HCT116 (cell line): ENCODE results near the gene POLA2. TPM values are rescaled to one million over a fixed set of nuclear protein-coding genes. Genes with fewer than 3 reads are reported as not detected.

Experiments used
- ATAC-seq: fragments of 200-7000 bp; cut with Tn5 transposase; 2 replicates; pipeline ENCODE4 v1.9.1; 2020; ENCODE audit warnings: mild to moderate bottlenecking, moderate library complexity
- BruUV-seq: library from RNA; stranded (reverse); fragments of 400-500 nt; replicated peaks from 2 replicates; lab custom pipeline; 2021; lab: Mats Ljungman, UMichigan
- CTCF ChIA-PET: fragments of 300-600 bp; sonication (Branson Sonifier 250); formaldehyde crosslinking; loops from one replicate; lab custom pipeline; 2021; ENCODE audit warnings: antibody characterized with exemption; lab: Charles Lee
- POLR2A ChIA-PET: fragments of 300-600, 350-600 bp; sonication (Branson Sonifier 250); formaldehyde crosslinking; loops from one replicate; lab custom pipeline; 2021; ENCODE audit warnings: antibody characterized with exemption; lab: Charles Lee
- RAD21 ChIA-PET, 2 experiments: fragments of 300-600 bp; sonication (Branson Sonifier 250); formaldehyde crosslinking; loops; one replicate each; lab custom pipeline; 2023; ENCODE audit warnings: low total read pairs in 2 of 2; ENCODE audit not compliant: uncharacterized antibody in 2 of 2, unreplicated experiment in 2 of 2, low non-redundant PET in 1 of 2; lab: Charles Lee
- DNase-seq: peaks from one replicate; pipeline ENCODE4 v3.0.0-alpha.2; 2010; ENCODE audit warnings: low read depth, low spot score
- H2AFZ ChIP-seq: fragments of 200-600 bp; shearing (Covaris generic), sonication (generic); 2 replicates; pipeline ENCODE4 v1.6.1; 2017; ENCODE audit warnings: low read depth, mixed run types, mixed read lengths, antibody characterized with exemption, low read length; ENCODE audit not compliant: poor library complexity, severe bottlenecking
- H3K27ac ChIP-seq: 2 replicates; pipeline ENCODE4 v1.5.1; 2012; ENCODE audit warnings: low read depth, low read length
- H3K27me3 ChIP-seq: fragments of 200-600 bp; sonication (generic); 2 replicates; pipeline ENCODE4 v1.6.1; 2016; ENCODE audit warnings: mixed run types, low read length, mixed read lengths; ENCODE audit not compliant: insufficient read depth
- H3K36me3 ChIP-seq, 2 experiments: fragments of 200-500 bp in 1 of 2; fragments of 200-600 bp in 1 of 2; sonication (Bioruptor generic) in 1 of 2; sonication (generic) in 1 of 2; 2 replicates each; pipeline versions ENCODE4 v1.5.1 to v1.6.1; 2014 to 2016; ENCODE audit warnings: low read length in 2 of 2, inconsistent platforms in 1 of 2, mixed read lengths in 1 of 2, mixed run types in 1 of 2; ENCODE audit not compliant: insufficient read depth in 2 of 2, control insufficient read depth in 1 of 2
- H3K4me1 ChIP-seq, 2 experiments: fragments of 200-600 bp in 1 of 2; sonication (generic) in 1 of 2; 2 replicates each; pipeline versions ENCODE4 v1.5.1 to v1.6.1; 2012 to 2017; ENCODE audit warnings: low read length in 2 of 2, inconsistent platforms in 1 of 2, mild to moderate bottlenecking in 1 of 2, mixed read lengths in 1 of 2, mixed run types in 1 of 2, moderate library complexity in 1 of 2; ENCODE audit not compliant: insufficient read depth in 2 of 2, control insufficient read depth in 1 of 2
- H3K4me2 ChIP-seq: fragments of 200-600 bp; sonication (generic); 2 replicates; pipeline ENCODE4 v1.6.1; 2017; ENCODE audit warnings: mixed run types, low read length, mixed read lengths
- H3K4me3 ChIP-seq, 2 experiments: fragments of 200-600 bp in 1 of 2; sonication (generic) in 1 of 2; replicated peaks in 1 of 2; 2 replicates each; pipeline ENCODE4 v1.5.1; 2011 to 2016; ENCODE audit warnings: low read length in 2 of 2, control low read depth in 1 of 2, low read depth in 1 of 2, mild to moderate bottlenecking in 1 of 2, mixed read lengths in 1 of 2, mixed run types in 1 of 2
- H3K79me2 ChIP-seq: fragments of 200-600 bp; sonication (generic); 2 replicates; pipeline ENCODE4 v1.6.1; 2017; ENCODE audit warnings: mild to moderate bottlenecking, mixed run types, low read length, moderate library complexity, mixed read lengths; ENCODE audit not compliant: insufficient read depth
- H3K9ac ChIP-seq: fragments of 200-600 bp; sonication (generic); 2 replicates; pipeline ENCODE4 v1.6.1; 2016; ENCODE audit warnings: low read length, mixed read lengths
- H3K9me2 ChIP-seq: fragments of 200-600 bp; sonication (generic), shearing (Covaris generic); 2 replicates; pipeline ENCODE4 v1.6.1; 2017; ENCODE audit warnings: mixed run types, mild to moderate bottlenecking, moderate library complexity; ENCODE audit not compliant: insufficient read depth
- H3K9me3 ChIP-seq, 2 experiments: fragments of 200-500 bp in 1 of 2; fragments of 200-600 bp in 1 of 2; sonication (Bioruptor generic) in 1 of 2; sonication (generic) in 1 of 2; 2 replicates each; pipeline ENCODE4 v1.6.1; 2014 to 2017; ENCODE audit warnings: low read length in 2 of 2, mixed read lengths in 2 of 2, inconsistent platforms in 1 of 2, low read depth in 1 of 2, mild to moderate bottlenecking in 1 of 2, mixed run types in 1 of 2, moderate library complexity in 1 of 2; ENCODE audit not compliant: control insufficient read depth in 1 of 2, insufficient read depth in 1 of 2
- H4K20me1 ChIP-seq: fragments of 200-600 bp; sonication (generic), shearing (Covaris generic); 2 replicates; pipeline ENCODE4 v1.6.1; 2017; ENCODE audit warnings: mixed run types, mild to moderate bottlenecking, moderate library complexity; ENCODE audit not compliant: insufficient read depth
- ATF3 ChIP-seq: IDR thresholded peaks from 2 replicates; pipeline ENCODE4 v1.6.1; 2012
- CBX3 ChIP-seq: IDR thresholded peaks from 2 replicates; pipeline ENCODE4 v1.6.1; 2012; ENCODE audit warnings: low read depth
- CEBPB ChIP-seq: IDR thresholded peaks from 2 replicates; pipeline ENCODE4 v1.6.1; 2012; ENCODE audit warnings: low read depth
- EGR1 ChIP-seq: IDR thresholded peaks from 2 replicates; pipeline ENCODE4 v1.6.1; 2012; ENCODE audit warnings: low read depth
- EZH2 ChIP-seq: fragments of 200-600 bp; sonication (generic); IDR thresholded peaks from 2 replicates; pipeline ENCODE4 v1.6.1; 2017; ENCODE audit warnings: antibody characterized with exemption, mixed run types
- EZH2phosphoT487 ChIP-seq: fragments of 200-600 bp; IDR thresholded peaks from 2 replicates; pipeline ENCODE4 v1.6.1; 2018; ENCODE audit warnings: antibody characterized with exemption, borderline replicate concordance
- FOSL1 ChIP-seq: IDR thresholded peaks from 2 replicates; pipeline ENCODE4 v1.6.1; 2012; ENCODE audit warnings: low read depth
- JUND ChIP-seq: IDR thresholded peaks from 2 replicates; pipeline ENCODE4 v1.6.1; 2012
- POLR2AphosphoS5 ChIP-seq: IDR thresholded peaks from 2 replicates; pipeline ENCODE4 v1.6.1; 2011; ENCODE audit warnings: mild to moderate bottlenecking, low read depth, low read length, moderate library complexity
- RAD21 ChIP-seq: IDR thresholded peaks from 2 replicates; pipeline ENCODE4 v1.6.1; 2012; ENCODE audit warnings: low read depth, mild to moderate bottlenecking
- REST ChIP-seq: IDR thresholded peaks from 2 replicates; pipeline ENCODE4 v1.6.1; 2012; ENCODE audit warnings: low read depth
- SIN3A ChIP-seq: IDR thresholded peaks from 2 replicates; pipeline ENCODE4 v1.6.1; 2012; ENCODE audit warnings: low read depth
- SP1 ChIP-seq: IDR thresholded peaks from 2 replicates; pipeline ENCODE4 v1.6.1; 2012; ENCODE audit warnings: low read depth
- SRF ChIP-seq: IDR thresholded peaks from 2 replicates; pipeline ENCODE4 v1.6.1; 2012; ENCODE audit warnings: low read depth
- TCF7L2 ChIP-seq: IDR thresholded peaks from 2 replicates; pipeline ENCODE4 v1.7.0; 2011; ENCODE audit warnings: borderline replicate concordance, inconsistent platforms; ENCODE audit not compliant: insufficient read depth, insufficient read length; ENCODE audit errors: extremely low read depth
- YY1 ChIP-seq: IDR thresholded peaks from 2 replicates; pipeline ENCODE4 v1.6.1; 2011; ENCODE audit warnings: low read length, low read depth, moderate library complexity, mild to moderate bottlenecking; ENCODE audit not compliant: insufficient replicate concordance; ENCODE audit errors: extremely low read depth
- ZFX ChIP-seq: fragments of 450-650 bp; IDR thresholded peaks from 2 replicates; pipeline ENCODE4 v1.6.1; 2017
- ZNF274 ChIP-seq: fragments of 200-500 bp; sonication (Bioruptor generic); IDR thresholded peaks from 2 replicates; pipeline ENCODE4 v1.6.1; 2014; ENCODE audit warnings: mild to moderate bottlenecking, low read depth, low read length, inconsistent platforms
- intact Hi-C: fragments of 100-400 bp; cut with micrococcal nuclease; formaldehyde crosslinking; loops from 2 replicates; pipeline ENCODE4 v1.10.0; 2022
- total RNA-seq: library from RNA; stranded (reverse); gene quantifications from one replicate; pipeline ENCODE4 v1.2.1, GENCODE V29; 2021; ENCODE audit not compliant: unreplicated experiment
- TF ChIP-seq, protein P1 (sequence below): IDR thresholded peaks from 2 replicates; pipeline ENCODE4 v1.6.1; 2011; ENCODE audit warnings: mild to moderate bottlenecking, low read length, moderate library complexity; ENCODE audit not compliant: insufficient replicate concordance; ENCODE audit errors: extremely low read depth
- TF ChIP-seq, protein P2 (sequence below): IDR thresholded peaks from 2 replicates; pipeline ENCODE4 v1.6.1; 2012

Gene POLA2
- total RNA-seq, 1 experiment from 2014 or later: 20.0 TPM

DNA sequence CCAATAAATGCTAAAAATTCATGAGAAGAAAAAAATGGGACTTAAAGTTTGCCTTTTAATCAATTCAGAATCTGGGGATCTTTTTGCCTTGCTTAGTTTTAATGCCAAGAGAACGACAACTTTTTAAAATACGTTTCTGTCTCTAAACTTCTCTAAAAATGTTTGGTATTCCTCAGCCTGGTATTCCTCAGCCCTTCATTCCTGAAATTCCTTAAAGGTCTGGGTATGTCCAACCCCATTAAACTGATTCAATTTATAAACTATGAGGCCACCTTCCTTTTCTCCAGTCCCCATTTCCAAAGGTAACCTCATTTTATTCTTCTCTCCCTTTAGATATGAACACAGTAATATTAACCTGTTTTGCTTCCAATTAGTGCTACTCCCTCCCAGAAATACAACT lies 16.6 kb downstream of the POLA2 start:
- intact Hi-C loops: no loop called here
- H3K9me3 ChIP-seq: no peaks in the 10 kb centered on the region
- H3K4me2 ChIP-seq: peak overlapping the region; percentile 69
- no peak overlapping the region for H2AFZ ChIP-seq
- no peaks in the 10 kb centered on the region for H3K27me3 ChIP-seq
- no peaks in the 10 kb centered on the region for H4K20me1 ChIP-seq
- no peak for DNase-seq
- no TSS peak for BruUV-seq
- ChIA-PET CTCF (interaction anchor here (0.6 to 7.1 kb wide), 4 partner anchors 12 to 232 kb away, joined by 3 to 202 read pairs (median 15); partner anchors contain the start of genes CDC42EP2 and DPF2), POLR2A (interaction anchor here (1.6 to 3.2 kb wide), 2 partner anchors 37 to 51 kb away, joined by 4 to 20 read pairs; partner anchors contain the start of gene CDC42EP2), RAD21 (interaction anchor here in 1 of 2 experiments (0.6 kb wide), 1 partner anchor 1011 kb away, joined by 3 read pairs; the partner anchor contains the start of gene YIF1A)
- H3K36me3 ChIP-seq: peaks cover 24 to 40% of the 10 kb centered on the region in 2 experiments
- peaks cover 32 to 52% of the 10 kb centered on the region in 2 experiments for H3K4me1 ChIP-seq
- peak overlapping the region; percentile 73 for H3K27ac ChIP-seq
- ATAC-seq: no peak
- H3K79me2 ChIP-seq: peaks cover 7% of the 10 kb centered on the region; the same call in 1 of the 2 replicates
- H3K9ac ChIP-seq: peak overlapping the region; percentile 55; the same call in 1 of the 2 replicates
- H3K4me3 ChIP-seq: no peak overlapping the region
- no peaks in the 10 kb centered on the region for H3K9me2 ChIP-seq
- TF ChIP-seq SRF (no peak), SIN3A (no peak), POLR2AphosphoS5 (no peak), ZFX (no peak), CBX3 (no peak), REST (no peak), CEBPB (no peak), EGR1 (no peak), SP1 (no peak), YY1 (no peak), ZNF274 (no peak), ATF3 (no peak), EZH2 (no peak), FOSL1 (no peak), JUND (no peak), TCF7L2 (no peak), RAD21 (no peak), EZH2phosphoT487 (no peak)
- TF ChIP-seq, protein P1, sequence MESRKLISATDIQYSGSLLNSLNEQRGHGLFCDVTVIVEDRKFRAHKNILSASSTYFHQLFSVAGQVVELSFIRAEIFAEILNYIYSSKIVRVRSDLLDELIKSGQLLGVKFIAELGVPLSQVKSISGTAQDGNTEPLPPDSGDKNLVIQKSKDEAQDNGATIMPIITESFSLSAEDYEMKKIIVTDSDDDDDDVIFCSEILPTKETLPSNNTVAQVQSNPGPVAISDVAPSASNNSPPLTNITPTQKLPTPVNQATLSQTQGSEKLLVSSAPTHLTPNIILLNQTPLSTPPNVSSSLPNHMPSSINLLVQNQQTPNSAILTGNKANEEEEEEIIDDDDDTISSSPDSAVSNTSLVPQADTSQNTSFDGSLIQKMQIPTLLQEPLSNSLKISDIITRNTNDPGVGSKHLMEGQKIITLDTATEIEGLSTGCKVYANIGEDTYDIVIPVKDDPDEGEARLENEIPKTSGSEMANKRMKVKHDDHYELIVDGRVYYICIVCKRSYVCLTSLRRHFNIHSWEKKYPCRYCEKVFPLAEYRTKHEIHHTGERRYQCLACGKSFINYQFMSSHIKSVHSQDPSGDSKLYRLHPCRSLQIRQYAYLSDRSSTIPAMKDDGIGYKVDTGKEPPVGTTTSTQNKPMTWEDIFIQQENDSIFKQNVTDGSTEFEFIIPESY: no peak
- TF ChIP-seq, protein P2, sequence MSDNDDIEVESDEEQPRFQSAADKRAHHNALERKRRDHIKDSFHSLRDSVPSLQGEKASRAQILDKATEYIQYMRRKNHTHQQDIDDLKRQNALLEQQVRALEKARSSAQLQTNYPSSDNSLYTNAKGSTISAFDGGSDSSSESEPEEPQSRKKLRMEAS: no peak
